Lower leg skin (tissue), 4 donors: ENCODE measurements around the gene FCAMR. TPM values are rescaled to one million over a fixed set of nuclear protein-coding genes. Genes with fewer than 3 reads are reported as not detected.

Experiments used
- DNase-seq, 2 donors: peaks; one replicate each; pipeline ENCODE4 v3.0.0-alpha.2; 2019; ENCODE audit warnings: low spot score in 2 of 2
- H3K4me3 ChIP-seq: fragments of 200-600 bp; sonication (generic); 2 replicates; pipeline ENCODE4 v1.5.1; 2017; ENCODE audit warnings: mild to moderate bottlenecking, low read depth; ENCODE audit not compliant: poor library complexity, severe bottlenecking
- CTCF ChIP-seq, 3 donors: fragments of 450-650 bp; IDR thresholded peaks; one replicate each; pipeline ENCODE4 v1.5.1; 2016; ENCODE audit warnings: antibody characterized with exemption in 3 of 3, mild to moderate bottlenecking in 3 of 3, moderate library complexity in 2 of 3
- POLR2A ChIP-seq, 2 donors: fragments of 450-650 bp; IDR thresholded peaks; one replicate each; pipeline ENCODE4 v1.6.1; 2016 to 2017; ENCODE audit warnings: antibody characterized with exemption in 2 of 2, mild to moderate bottlenecking in 1 of 2, moderate library complexity in 1 of 2
- WGBS, 2 donors: methylation state at CpG; one replicate each; pipeline ENCODE4 v1.1.5; 2018; 5-methylcytosine and 5-hydroxymethylcytosine counted together
- intact Hi-C: fragments of 100-400 bp; cut with DNase I; formaldehyde crosslinking; loops from one replicate; pipeline ENCODE4 v1.15.0; 2023; ENCODE audit warnings: low total_unique reads
- total RNA-seq, 4 donors: library from RNA; depleted of rRNA; stranded (reverse); fragments of >200 nt; gene quantifications; one replicate each; pipeline ENCODE4 v1.1.0, GENCODE V29; 2016

The FCAMR gene
- total RNA-seq, 4 donors from 2014 or later, result not detected

- DNase-seq, result no peak
- 70 to 76% methylated on average over 9 of the region's 9 CpGs for WGBS, 2 donors
- intact Hi-C loops, result no loop called here
- TF ChIP-seq POLR2A (IDR thresholded peaks at IDR 0.05) (no peak), CTCF (IDR thresholded peaks at IDR 0.05) (no peak)
- H3K4me3 ChIP-seq, result no peak overlapping the region
Observed at GRCh38 chr1:206939841-206940587, 30.2 kb downstream of the FCAMR start.

- 93 to 94% methylated on average over 11 to 13 of the region's 13 CpGs for WGBS, 2 donors
- no peak for DNase-seq
- no peak for TF ChIP-seq POLR2A (IDR thresholded peaks at IDR 0.05)
- no peak for TF ChIP-seq CTCF (IDR thresholded peaks at IDR 0.05)
- H3K4me3 ChIP-seq, result no peak overlapping the region
- intact Hi-C loops, result no loop called here
Observed at GRCh38 chr1:206939131-206939530, 31.1 kb downstream of the FCAMR start.

- WGBS, 2 donors, result 89 to 90% methylated on average over 6 of the region's 6 CpGs
- H3K4me3 ChIP-seq, result no peak overlapping the region
- no peak for TF ChIP-seq CTCF (IDR thresholded peaks at IDR 0.05)
- no peak for TF ChIP-seq POLR2A (IDR thresholded peaks at IDR 0.05)
- no peak for DNase-seq
- intact Hi-C loops, result no loop called here
Observed at GRCh38 chr1:206937425-206937824, 32.8 kb downstream of the FCAMR start.

GRCh38 chr1:206935491-206936067 lies 34.7 kb downstream of the FCAMR start:
- TF ChIP-seq POLR2A (IDR thresholded peaks at IDR 0.05) (no peak), CTCF (IDR thresholded peaks at IDR 0.05) (no peak)
- DNase-seq, result no peak
- intact Hi-C loops, result no loop called here
- 69 to 71% methylated on average over 19 of the region's 19 CpGs for WGBS, 2 donors
- H3K4me3 ChIP-seq, result no peak overlapping the region

- no peak for DNase-seq
- no peak for TF ChIP-seq POLR2A (IDR thresholded peaks at IDR 0.05)
- no peak for TF ChIP-seq CTCF (IDR thresholded peaks at IDR 0.05)
- no peak overlapping the region for H3K4me3 ChIP-seq
- intact Hi-C loops, result no loop called here
- WGBS, 2 donors, result 71 to 81% methylated on average over 8 of the region's 8 CpGs
Observed at GRCh38 chr1:206933333-206933945, 36.8 kb downstream of the FCAMR start.
